ENCODE results near the gene AFAP1.

The AFAP1 gene

GRCh38 chr4:7757501-7758471, 181.9 kb downstream of the AFAP1 start:
- no peak for DNase-seq (ENCODE audit: low spot score)
- TF ChIP-seq CTCF (IDR thresholded peaks at IDR 0.05; ENCODE audit: extremely low read depth, missing control alignments): no peak

GRCh38 chr4:7756561-7757355, 182.9 kb downstream of the AFAP1 start:
- TF ChIP-seq CTCF (IDR thresholded peaks at IDR 0.05; ENCODE audit: extremely low read depth, missing control alignments): no peak
- DNase-seq (ENCODE audit: low spot score): no peak

- no peak for DNase-seq (ENCODE audit: low spot score)
- no peak for TF ChIP-seq CTCF (IDR thresholded peaks at IDR 0.05; ENCODE audit: extremely low read depth, missing control alignments)
Measured at GRCh38 chr4:7756071-7756470, 183.6 kb downstream of the AFAP1 start.

GRCh38 chr4:7755561-7755960, 184.1 kb downstream of the AFAP1 start:
- TF ChIP-seq CTCF (IDR thresholded peaks at IDR 0.05; ENCODE audit: extremely low read depth, missing control alignments): no peak
- DNase-seq (ENCODE audit: low spot score): no peak

GRCh38 chr4:7754565-7755262, 184.9 kb downstream of the AFAP1 start:
- no peak for DNase-seq (ENCODE audit: low spot score)
- no peak for TF ChIP-seq CTCF (IDR thresholded peaks at IDR 0.05; ENCODE audit: extremely low read depth, missing control alignments)

GRCh38 chr4:7753931-7754465, 185.7 kb downstream of the AFAP1 start:
- no peak for TF ChIP-seq CTCF (IDR thresholded peaks at IDR 0.05; ENCODE audit: extremely low read depth, missing control alignments)
- DNase-seq (ENCODE audit: low spot score): no peak
